HepG2 (cell line): ENCODE data around the gene C1QTNF12. TPM values are rescaled to one million over a fixed set of nuclear protein-coding genes. Genes with fewer than 3 reads are reported as not detected.
A peak's percentile ranks its signal among the peaks of the same experiment; 100 is the strongest.

Experiments
- AKAP8 ChIP-seq: sonication (generic); formaldehyde crosslinking; IDR thresholded peaks from 2 replicates; pipeline ENCODE4 v1.5.1; 2020; ENCODE audit warnings: mild to moderate bottlenecking, missing genetic modification reagents
- CREB1 ChIP-seq, 2 experiments: fragments of 450-650 bp in 1 of 2; IDR thresholded peaks; 2 replicates each; pipeline ENCODE4 v1.6.1; 2016 to 2017; ENCODE audit warnings: control low read depth in 1 of 2, mild to moderate bottlenecking in 1 of 2, missing compliant biosample characterization in 1 of 2, missing genetic modification characterization in 1 of 2
- HHEX ChIP-seq: IDR thresholded peaks from 2 replicates; pipeline ENCODE4 v1.6.1; 2016; ENCODE audit warnings: control low read depth
- HNF4G ChIP-seq, 2 experiments: sonication (generic) in 1 of 2; formaldehyde crosslinking in 1 of 2; IDR thresholded peaks; 2 replicates each; pipeline versions ENCODE4 v1.4.0 to v1.6.1; 2011 to 2020; ENCODE audit warnings: borderline replicate concordance in 2 of 2, low read depth in 2 of 2, mild to moderate bottlenecking in 2 of 2, low read length in 1 of 2, missing genetic modification reagents in 1 of 2, moderate library complexity in 1 of 2
- KMT2B ChIP-seq: IDR thresholded peaks from 2 replicates; pipeline ENCODE4 v1.6.1; 2016; ENCODE audit warnings: missing genetic modification reagents, missing compliant biosample characterization
- MTF1 ChIP-seq: sonication (generic); formaldehyde crosslinking; IDR thresholded peaks from 2 replicates; pipeline ENCODE4 v1.5.0; 2020; ENCODE audit warnings: missing genetic modification reagents
- NR2F1 ChIP-seq, 2 experiments: fragments of 450-650 bp in 1 of 2; formaldehyde crosslinking in 1 of 2; IDR thresholded peaks; 2 replicates each; pipeline versions ENCODE4 v1.5.0 to v1.6.1; 2016 to 2020; ENCODE audit warnings: mild to moderate bottlenecking in 1 of 2, missing compliant biosample characterization in 1 of 2, missing genetic modification reagents in 1 of 2, moderate library complexity in 1 of 2
- NRL ChIP-seq: sonication (generic); formaldehyde crosslinking; IDR thresholded peaks from 2 replicates; pipeline ENCODE4 v1.5.0; 2020; ENCODE audit warnings: missing genetic modification reagents, mild to moderate bottlenecking, moderate library complexity, borderline replicate concordance
- RBFOX2 ChIP-seq: fragments of 200-400 bp; formaldehyde crosslinking; IDR thresholded peaks from 2 replicates; pipeline ENCODE4 v1.6.1; 2017; ENCODE audit warnings: low read depth, mild to moderate bottlenecking, low read length
- REPIN1 ChIP-seq: sonication (generic); formaldehyde crosslinking; IDR thresholded peaks from 2 replicates; pipeline ENCODE4 v1.8.0; 2022; ENCODE audit warnings: missing genetic modification reagents, low read depth, mild to moderate bottlenecking, borderline replicate concordance
- RFX3 ChIP-seq: IDR thresholded peaks from 2 replicates; pipeline ENCODE4 v1.6.1; 2016; ENCODE audit warnings: missing biosample characterization, missing genetic modification reagents
- SNRNP70 ChIP-seq: fragments of 200-400 bp; formaldehyde crosslinking; IDR thresholded peaks from 2 replicates; pipeline ENCODE4 v1.6.1; 2017; ENCODE audit warnings: mild to moderate bottlenecking, low read depth, low read length, moderate library complexity
- THAP11 ChIP-seq: IDR thresholded peaks from 2 replicates; pipeline ENCODE4 v1.6.1; 2016; ENCODE audit warnings: missing biosample characterization, missing genetic modification reagents
- ZBTB38 ChIP-seq: sonication (generic); formaldehyde crosslinking; IDR thresholded peaks from 2 replicates; pipeline ENCODE4 v1.5.1; 2020; ENCODE audit warnings: mild to moderate bottlenecking, missing genetic modification reagents
- ZBTB49 ChIP-seq: sonication (generic); formaldehyde crosslinking; IDR thresholded peaks from 2 replicates; pipeline ENCODE4 v1.4.0; 2020; ENCODE audit warnings: missing genetic modification reagents, borderline replicate concordance
- ZNF530 ChIP-seq: sonication (generic); formaldehyde crosslinking; IDR thresholded peaks from 2 replicates; pipeline ENCODE4 v1.5.0; 2020; ENCODE audit warnings: low read depth, mild to moderate bottlenecking, missing genetic modification reagents
- ZNF772 ChIP-seq: sonication (generic); formaldehyde crosslinking; IDR thresholded peaks from 2 replicates; pipeline ENCODE4 v1.5.0; 2020; ENCODE audit warnings: mild to moderate bottlenecking, missing genetic modification reagents
- polyA plus RNA-seq, 8 experiments: library from polyadenylated mRNA; depleted of rRNA in 3 of 8; stranded (reverse) in 7 of 8; unstranded in 1 of 8; fragments of >200 nt; fragmentation: Illumina TruSeq in 4 of 8; extraction: Trizol in 4 of 8; gene quantifications; 2 replicates each; pipeline versions ENCODE4 v1.2.1 to v1.2.3, GENCODE V29; 2011 to 2016; ENCODE audit warnings: low read depth in 4 of 8, missing spikeins in 1 of 8, mixed read lengths in 1 of 8; ENCODE audit not compliant: insufficient read depth in 1 of 8
- total RNA-seq, 5 experiments: library from RNA; depleted of rRNA; stranded (reverse); fragments of >200 nt; fragmentation: Illumina TruSeq; extraction: Trizol; gene quantifications; 2 replicates each; pipeline ENCODE4 v1.2.3, GENCODE V29; 2016; ENCODE audit warnings: low read depth in 1 of 5
- TF ChIP-seq, protein P1 (sequence below): IDR thresholded peaks from 2 replicates; pipeline ENCODE4 v1.6.1; 2012; ENCODE audit warnings: inconsistent platforms
- TF ChIP-seq, protein P2 (sequence below), 2 experiments: IDR thresholded peaks; 2 replicates each; pipeline ENCODE4 v1.6.1; 2011 to 2012; ENCODE audit warnings: low read length in 2 of 2, borderline replicate concordance in 1 of 2, low read depth in 1 of 2, mild to moderate bottlenecking in 1 of 2, moderate library complexity in 1 of 2
- TF ChIP-seq, protein P3 (sequence below): fragments of 450-650 bp; IDR thresholded peaks from 2 replicates; pipeline ENCODE4 v1.6.1; 2017; ENCODE audit warnings: mild to moderate bottlenecking

Gene C1QTNF12
- total and polyA plus RNA-seq, 2 of the 13 experiments (the other 11 are each of a cell fraction or from before 2014, with no cell fraction given): 0.18 to 0.64 TPM

DNA sequence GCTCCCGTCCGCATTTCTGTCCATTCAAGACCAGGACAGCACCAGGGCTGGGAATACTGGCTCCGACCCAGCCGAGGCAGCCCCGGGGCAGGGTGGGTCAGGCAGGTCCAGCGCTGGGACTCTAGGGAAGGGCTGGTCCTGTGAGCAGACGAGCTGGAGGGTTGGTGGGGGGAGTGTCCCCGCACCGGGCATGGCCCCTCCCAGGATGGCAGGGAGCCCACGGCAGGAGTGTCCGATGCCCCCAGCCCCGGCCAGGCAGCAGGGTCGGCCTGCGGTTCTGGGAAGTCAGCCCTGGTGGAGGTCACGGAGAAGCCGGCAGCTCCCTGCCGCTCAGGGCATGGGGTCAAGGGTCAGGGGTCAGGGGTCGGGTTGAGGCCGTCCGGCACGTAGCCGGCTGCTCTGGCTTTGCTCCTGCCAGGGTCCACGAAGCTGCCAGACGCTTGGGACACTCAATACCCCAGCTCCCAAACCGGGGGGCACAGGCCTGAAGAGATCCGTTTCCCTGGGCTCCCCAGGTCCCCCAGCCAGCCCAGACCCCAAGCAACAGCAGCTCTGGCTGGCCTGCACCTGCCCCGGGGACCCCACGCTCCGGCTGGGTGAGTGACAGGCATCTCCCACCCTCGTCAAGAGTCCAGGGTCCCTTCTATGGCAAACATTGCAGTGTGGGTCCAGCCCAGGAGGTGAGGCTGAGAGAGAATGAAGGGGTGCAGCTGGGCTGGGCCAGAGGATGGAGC, 6.7 kb downstream of the C1QTNF12 start (continued):
- no peak for TF ChIP-seq THAP11 (CRISPR knock-in tag)
- TF ChIP-seq KMT2B (CRISPR knock-in tag): no peak
- TF ChIP-seq, protein P1, sequence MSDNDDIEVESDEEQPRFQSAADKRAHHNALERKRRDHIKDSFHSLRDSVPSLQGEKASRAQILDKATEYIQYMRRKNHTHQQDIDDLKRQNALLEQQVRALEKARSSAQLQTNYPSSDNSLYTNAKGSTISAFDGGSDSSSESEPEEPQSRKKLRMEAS: no peak
- TF ChIP-seq RFX3 (CRISPR knock-in tag): no peak
- no peak for TF ChIP-seq ZNF530 (CRISPR knock-in tag)
- TF ChIP-seq HNF4G (IDR thresholded peaks at IDR 0.05; ENCODE audit: borderline replicate concordance, low read depth, low read length): peak; percentile 4; the same call in 1 of the 2 replicates
- TF ChIP-seq HNF4G (CRISPR knock-in tag; IDR thresholded peaks at IDR 0.05; ENCODE audit: borderline replicate concordance, low read depth): no peak; the same call in 1 of the 2 replicates
- TF ChIP-seq CREB1 (IDR thresholded peaks at IDR 0.05): no peak
- 0 out of 2 replicates have a peak, but pooled peaks have one; percentile 29 for TF ChIP-seq CREB1 (CRISPR knock-in tag; IDR thresholded peaks at IDR 0.05)
- TF ChIP-seq HHEX (CRISPR knock-in tag): 0 out of 2 replicates have a peak, but pooled peaks have one; percentile 24
- TF ChIP-seq AKAP8 (CRISPR knock-in tag): peak; percentile 94
- TF ChIP-seq MTF1: no peak
- no peak for TF ChIP-seq ZBTB49
- no peak for TF ChIP-seq ZNF772
- TF ChIP-seq SNRNP70: no peak
- TF ChIP-seq RBFOX2: peak; percentile 66; the same call in 1 of the 2 replicates
- TF ChIP-seq NR2F1 (CRISPR knock-in tag; IDR thresholded peaks at IDR 0.05): peak; percentile 90 to 93
- TF ChIP-seq, protein P2, sequence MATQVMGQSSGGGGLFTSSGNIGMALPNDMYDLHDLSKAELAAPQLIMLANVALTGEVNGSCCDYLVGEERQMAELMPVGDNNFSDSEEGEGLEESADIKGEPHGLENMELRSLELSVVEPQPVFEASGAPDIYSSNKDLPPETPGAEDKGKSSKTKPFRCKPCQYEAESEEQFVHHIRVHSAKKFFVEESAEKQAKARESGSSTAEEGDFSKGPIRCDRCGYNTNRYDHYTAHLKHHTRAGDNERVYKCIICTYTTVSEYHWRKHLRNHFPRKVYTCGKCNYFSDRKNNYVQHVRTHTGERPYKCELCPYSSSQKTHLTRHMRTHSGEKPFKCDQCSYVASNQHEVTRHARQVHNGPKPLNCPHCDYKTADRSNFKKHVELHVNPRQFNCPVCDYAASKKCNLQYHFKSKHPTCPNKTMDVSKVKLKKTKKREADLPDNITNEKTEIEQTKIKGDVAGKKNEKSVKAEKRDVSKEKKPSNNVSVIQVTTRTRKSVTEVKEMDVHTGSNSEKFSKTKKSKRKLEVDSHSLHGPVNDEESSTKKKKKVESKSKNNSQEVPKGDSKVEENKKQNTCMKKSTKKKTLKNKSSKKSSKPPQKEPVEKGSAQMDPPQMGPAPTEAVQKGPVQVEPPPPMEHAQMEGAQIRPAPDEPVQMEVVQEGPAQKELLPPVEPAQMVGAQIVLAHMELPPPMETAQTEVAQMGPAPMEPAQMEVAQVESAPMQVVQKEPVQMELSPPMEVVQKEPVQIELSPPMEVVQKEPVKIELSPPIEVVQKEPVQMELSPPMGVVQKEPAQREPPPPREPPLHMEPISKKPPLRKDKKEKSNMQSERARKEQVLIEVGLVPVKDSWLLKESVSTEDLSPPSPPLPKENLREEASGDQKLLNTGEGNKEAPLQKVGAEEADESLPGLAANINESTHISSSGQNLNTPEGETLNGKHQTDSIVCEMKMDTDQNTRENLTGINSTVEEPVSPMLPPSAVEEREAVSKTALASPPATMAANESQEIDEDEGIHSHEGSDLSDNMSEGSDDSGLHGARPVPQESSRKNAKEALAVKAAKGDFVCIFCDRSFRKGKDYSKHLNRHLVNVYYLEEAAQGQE (IDR thresholded peaks at IDR 0.05; ENCODE audit: borderline replicate concordance in 1 of 2, low read depth in 1 of 2, low read length in 2 of 2): no peak
- TF ChIP-seq NRL (CRISPR knock-in tag): 0 out of 2 replicates have a peak, but pooled peaks have one; percentile 15
- TF ChIP-seq, protein P3, sequence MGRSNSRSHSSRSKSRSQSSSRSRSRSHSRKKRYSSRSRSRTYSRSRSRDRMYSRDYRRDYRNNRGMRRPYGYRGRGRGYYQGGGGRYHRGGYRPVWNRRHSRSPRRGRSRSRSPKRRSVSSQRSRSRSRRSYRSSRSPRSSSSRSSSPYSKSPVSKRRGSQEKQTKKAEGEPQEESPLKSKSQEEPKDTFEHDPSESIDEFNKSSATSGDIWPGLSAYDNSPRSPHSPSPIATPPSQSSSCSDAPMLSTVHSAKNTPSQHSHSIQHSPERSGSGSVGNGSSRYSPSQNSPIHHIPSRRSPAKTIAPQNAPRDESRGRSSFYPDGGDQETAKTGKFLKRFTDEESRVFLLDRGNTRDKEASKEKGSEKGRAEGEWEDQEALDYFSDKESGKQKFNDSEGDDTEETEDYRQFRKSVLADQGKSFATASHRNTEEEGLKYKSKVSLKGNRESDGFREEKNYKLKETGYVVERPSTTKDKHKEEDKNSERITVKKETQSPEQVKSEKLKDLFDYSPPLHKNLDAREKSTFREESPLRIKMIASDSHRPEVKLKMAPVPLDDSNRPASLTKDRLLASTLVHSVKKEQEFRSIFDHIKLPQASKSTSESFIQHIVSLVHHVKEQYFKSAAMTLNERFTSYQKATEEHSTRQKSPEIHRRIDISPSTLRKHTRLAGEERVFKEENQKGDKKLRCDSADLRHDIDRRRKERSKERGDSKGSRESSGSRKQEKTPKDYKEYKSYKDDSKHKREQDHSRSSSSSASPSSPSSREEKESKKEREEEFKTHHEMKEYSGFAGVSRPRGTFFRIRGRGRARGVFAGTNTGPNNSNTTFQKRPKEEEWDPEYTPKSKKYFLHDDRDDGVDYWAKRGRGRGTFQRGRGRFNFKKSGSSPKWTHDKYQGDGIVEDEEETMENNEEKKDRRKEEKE: no peak
- no peak for TF ChIP-seq REPIN1 (CRISPR knock-in tag)
- peak; percentile 66 for TF ChIP-seq ZBTB38
